Mucosa of descending colon (tissue), 3 donors: ENCODE data around the gene WDR31. TPM values are rescaled to one million over a fixed set of nuclear protein-coding genes. Genes with fewer than 3 reads are reported as not detected.
"Not testable (repeated sequence)": the region's sequence is repeated elsewhere in the genome, so short reads cannot be mapped to it uniquely, and the experiment has no call there.

Experiments
- ATAC-seq: fragments of 200-7000 bp; cut with Tn5 transposase; one replicate; pipeline ENCODE4 v1.9.1; 2020; ENCODE audit warnings: mild to moderate bottlenecking, moderate library complexity
- DNase-seq, 3 donors: peaks; one replicate each; pipeline ENCODE4 v3.0.0-alpha.2; 2020
- H3K36me3 ChIP-seq: fragments of 200-600 bp; one replicate; pipeline ENCODE4 v1.8.0; 2021; ENCODE audit warnings: low read depth, mild to moderate bottlenecking
- H3K4me1 ChIP-seq: fragments of 200-600 bp; one replicate; pipeline ENCODE4 v1.8.0; 2021; ENCODE audit warnings: low read depth, mild to moderate bottlenecking
- H3K4me3 ChIP-seq: fragments of 200-600 bp; one replicate; pipeline ENCODE4 v1.8.0; 2021; ENCODE audit warnings: mild to moderate bottlenecking
- H3K9me3 ChIP-seq: fragments of 200-600 bp; one replicate; pipeline ENCODE4 v1.8.0; 2021; ENCODE audit warnings: mild to moderate bottlenecking
- CTCF ChIP-seq: fragments of 200-600 bp; IDR thresholded peaks from one replicate; pipeline ENCODE4 v1.8.0; 2022; ENCODE audit warnings: antibody characterized with exemption, mild to moderate bottlenecking
- intact Hi-C, 2 donors: fragments of 100-400 bp; cut with DNase I in 1 of 2; cut with micrococcal nuclease in 1 of 2; formaldehyde crosslinking; loops; one replicate each; pipeline versions ENCODE4 v1.11.0 to v1.11.1; 2022; cut with DNase I, micrococcal nuclease
- total RNA-seq, 3 donors: library from RNA; stranded (reverse); fragmentation: NEBNext Ultra II Directional in 2 of 3; extraction: Animal tissue kit (Norgen Biotek cat#: 25700) in 2 of 3; gene quantifications; one replicate each; pipeline versions ENCODE4 v1.2.1 to v1.2.4, GENCODE V29; 2021 to 2023
- donor health status: DM: no; HTN: no; CAD: no; lungs with moderate emphysema.
- donor health status: DM: no; HTN: no; CAD: no.
- donor health status: DM: no; HTN: yes; CAD: no.

WDR31 gene
- total RNA-seq, 3 donors from 2014 or later, result 2.6 to 4.6 (median 3.3) TPM

- ATAC-seq, result no peak
- no peaks in the 10 kb centered on the region for H3K4me1 ChIP-seq
- intact Hi-C loops, result no loop called here
- no peak overlapping the region for H3K4me3 ChIP-seq
- no peaks in the 10 kb centered on the region for H3K9me3 ChIP-seq
- no peak for DNase-seq
- no peaks in the 10 kb centered on the region for H3K36me3 ChIP-seq
- no peak for TF ChIP-seq CTCF
Observed at GRCh38 chr9:113298311-113298710, 41.8 kb downstream of the WDR31 start.

- H3K4me3 ChIP-seq, result no peak overlapping the region
- no peak for ATAC-seq
- TF ChIP-seq CTCF, result no peak
- intact Hi-C loops, result no loop called here
- no peak for DNase-seq
- no peaks in the 10 kb centered on the region for H3K9me3 ChIP-seq
- no peaks in the 10 kb centered on the region for H3K4me1 ChIP-seq
- no peaks in the 10 kb centered on the region for H3K36me3 ChIP-seq
Observed at GRCh38 chr9:113296796-113297558, 43.1 kb downstream of the WDR31 start.

- H3K36me3 ChIP-seq, H3K9me3 ChIP-seq, H3K4me3 ChIP-seq, H3K4me1 ChIP-seq, intact Hi-C loops: not testable (repeated sequence)
- ATAC-seq (peak; percentile 44), DNase-seq (peak in 2 of 3 donors; percentile 51 to 57)
Observed at GRCh38 chr9:113296247-113296646, 43.8 kb downstream of the WDR31 start.

- no peak for TF ChIP-seq CTCF
- Histone ChIP-seq H3K4me1 (no peaks in the 10 kb centered on the region), H3K36me3 (peaks cover 11% of the 10 kb centered on the region), H3K9me3 (no peaks in the 10 kb centered on the region), H3K4me3 (no peak overlapping the region)
- DNase-seq (no peak), ATAC-seq (no peak)
- intact Hi-C loops, result no loop called here
Observed at GRCh38 chr9:113293285-113293878, 46.7 kb downstream of the WDR31 start.

- no peaks in the 10 kb centered on the region for H3K4me1 ChIP-seq
- H3K4me3 ChIP-seq, result no peak overlapping the region
- TF ChIP-seq CTCF, result no peak
- intact Hi-C loops, result no loop called here
- DNase-seq (no peak), ATAC-seq (no peak)
- H3K9me3 ChIP-seq, result no peaks in the 10 kb centered on the region
- peaks cover 17% of the 10 kb centered on the region for H3K36me3 ChIP-seq
Observed at GRCh38 chr9:113290052-113290607, 49.9 kb downstream of the WDR31 start.

- intact Hi-C loops, result no loop called here
- peaks cover 17% of the 10 kb centered on the region for H3K36me3 ChIP-seq
- no peak for TF ChIP-seq CTCF
- no peak overlapping the region for H3K4me3 ChIP-seq
- H3K9me3 ChIP-seq, result no peaks in the 10 kb centered on the region
- DNase-seq, result peak in 1 of 3 donors; percentile 76
- peak; percentile 97 for ATAC-seq
- no peaks in the 10 kb centered on the region for H3K4me1 ChIP-seq
Observed at GRCh38 chr9:113289091-113289490, 51.0 kb downstream of the WDR31 start.
